Measurements from ENCODE around the gene HNRNPC. TPM values are rescaled to one million over a fixed set of nuclear protein-coding genes. Genes with fewer than 3 reads are reported as not detected.
A peak's percentile ranks its signal among the peaks of the same experiment; 100 is the strongest.
"Not testable (repeated sequence)": the region's sequence is repeated elsewhere in the genome, so short reads cannot be mapped to it uniquely, and the experiment has no call there.

The HNRNPC gene
- 273 TPM for total RNA-seq

GRCh38 chr14:21269252-21270046, at the start of gene HNRNPC:
HNRNPC (minus strand) TSS chr14:21269442; CDS start chr14:21234193, 35,249 bp downstream.
- DNase-seq (ENCODE audit: low read depth in 2 of 3, low spot score in 2 of 3) = peak; percentile 99 to 100 (median 100)

GRCh38 chr14:21317398-21317797, 48.2 kb upstream of the HNRNPC start:
- DNase-seq (ENCODE audit: low read depth in 2 of 3, low spot score in 2 of 3) = peak in 2 of 3 donors; percentile 35 to 78

- DNase-seq (ENCODE audit: low read depth in 2 of 3, low spot score in 2 of 3) = no peak
Measured at GRCh38 chr14:21313512-21313911, 44.3 kb upstream of the HNRNPC start.

- no peak for DNase-seq (ENCODE audit: low read depth in 2 of 3, low spot score in 2 of 3)
Measured at GRCh38 chr14:21311614-21312013, 42.4 kb upstream of the HNRNPC start.

- no peak for DNase-seq (ENCODE audit: low read depth in 2 of 3, low spot score in 2 of 3)
Measured at GRCh38 chr14:21309956-21310355, 40.7 kb upstream of the HNRNPC start.

- no peak for DNase-seq (ENCODE audit: low read depth in 2 of 3, low spot score in 2 of 3)
Measured at GRCh38 chr14:21309238-21309636, 40.0 kb upstream of the HNRNPC start.

- peak; percentile 41 to 93 (median 83) for DNase-seq (ENCODE audit: low read depth in 2 of 3, low spot score in 2 of 3)
Measured at GRCh38 chr14:21308479-21309237, 39.4 kb upstream of the HNRNPC start.

GRCh38 chr14:21308132-21308478, 38.9 kb upstream of the HNRNPC start:
- DNase-seq (ENCODE audit: low read depth in 2 of 3, low spot score in 2 of 3) = no peak

GRCh38 chr14:21307637-21308036, 38.4 kb upstream of the HNRNPC start:
- no peak for DNase-seq (ENCODE audit: low read depth in 2 of 3, low spot score in 2 of 3)

- DNase-seq (ENCODE audit: low read depth in 2 of 3, low spot score in 2 of 3) = not testable (repeated sequence)
Measured at GRCh38 chr14:21302836-21303140, 33.5 kb upstream of the HNRNPC start.

GRCh38 chr14:21302013-21302835, 33.0 kb upstream of the HNRNPC start:
- DNase-seq (ENCODE audit: low read depth in 2 of 3, low spot score in 2 of 3) = no peak

GRCh38 chr14:21300892-21301291, 31.6 kb upstream of the HNRNPC start:
- peak in 2 of 3 donors; percentile 58 to 63 for DNase-seq (ENCODE audit: low read depth in 2 of 3, low spot score in 2 of 3)

- no peak for DNase-seq (ENCODE audit: low read depth in 2 of 3, low spot score in 2 of 3)
Measured at GRCh38 chr14:21299562-21300130, 30.4 kb upstream of the HNRNPC start.

- no peak for DNase-seq (ENCODE audit: low read depth in 2 of 3, low spot score in 2 of 3)
Measured at GRCh38 chr14:21298358-21298757, 29.1 kb upstream of the HNRNPC start.

GRCh38 chr14:21294026-21294425, 24.8 kb upstream of the HNRNPC start:
- DNase-seq (ENCODE audit: low read depth in 2 of 3, low spot score in 2 of 3) = not testable (repeated sequence)

- DNase-seq (ENCODE audit: low read depth in 2 of 3, low spot score in 2 of 3) = no peak
Measured at GRCh38 chr14:21287168-21287567, 17.9 kb upstream of the HNRNPC start.

- not testable (repeated sequence) for DNase-seq (ENCODE audit: low read depth in 2 of 3, low spot score in 2 of 3)
Measured at GRCh38 chr14:21286516-21286915, 17.3 kb upstream of the HNRNPC start.

- DNase-seq (ENCODE audit: low read depth in 2 of 3, low spot score in 2 of 3) = not testable (repeated sequence)
Measured at GRCh38 chr14:21281917-21282316, 12.7 kb upstream of the HNRNPC start.

- no peak for DNase-seq (ENCODE audit: low read depth in 2 of 3, low spot score in 2 of 3)
Measured at GRCh38 chr14:21279783-21280182, 10.5 kb upstream of the HNRNPC start, which contains the start of gene RPGRIP1. RPGRIP1 (plus strand) TSS chr14:21280083; CDS start chr14:21287977, 7,894 bp downstream.

- no peak for DNase-seq (ENCODE audit: low read depth in 2 of 3, low spot score in 2 of 3)
Measured at GRCh38 chr14:21278632-21279031, 9.4 kb upstream of the HNRNPC start.
